Smooth muscle cell (in vitro differentiated cells): ENCODE data around the gene LRIG2. TPM values are rescaled to one million over a fixed set of nuclear protein-coding genes. Genes with fewer than 3 reads are reported as not detected.

Experiments
- DNase-seq: peaks from one replicate; lab custom pipeline; 2025; ENCODE audit not compliant: unreplicated experiment; lab: John Stamatoyannopoulos, UW
- H2AFZ ChIP-seq: fragments of 200-600 bp; sonication (generic); 2 replicates; pipeline ENCODE4 v1.6.0; 2016; ENCODE audit warnings: antibody characterized with exemption, low read depth, mild to moderate bottlenecking
- H3F3A ChIP-seq: fragments of 200-600 bp; sonication (generic); 2 replicates; pipeline ENCODE4 v1.6.0; 2017; ENCODE audit warnings: antibody characterized with exemption, low read depth
- H3K27ac ChIP-seq: fragments of 200-600 bp; sonication (generic); 2 replicates; pipeline ENCODE4 v1.5.1; 2016; ENCODE audit warnings: low read depth, mild to moderate bottlenecking
- H3K27me3 ChIP-seq: fragments of 200-600 bp; sonication (generic); 2 replicates; pipeline ENCODE4 v1.6.1; 2016; ENCODE audit warnings: low read depth, mild to moderate bottlenecking
- H3K36me3 ChIP-seq: fragments of 200-600 bp; sonication (generic); 2 replicates; pipeline ENCODE4 v1.5.1; 2016; ENCODE audit warnings: low read depth
- H3K4me1 ChIP-seq: fragments of 200-600 bp; sonication (generic); 2 replicates; pipeline ENCODE4 v1.5.1; 2016; ENCODE audit warnings: low read depth
- H3K4me2 ChIP-seq: fragments of 200-600 bp; sonication (generic); 2 replicates; pipeline ENCODE4 v1.6.0; 2016; ENCODE audit warnings: mild to moderate bottlenecking
- H3K4me3 ChIP-seq: fragments of 200-600 bp; sonication (generic); 2 replicates; pipeline ENCODE4 v1.5.1; 2016; ENCODE audit warnings: mild to moderate bottlenecking
- H3K79me2 ChIP-seq: fragments of 200-600 bp; sonication (generic); 2 replicates; pipeline ENCODE4 v1.6.0; 2016; ENCODE audit warnings: low read depth, mild to moderate bottlenecking
- H3K9ac ChIP-seq: fragments of 200-600 bp; sonication (generic); 2 replicates; pipeline ENCODE4 v1.6.0; 2016; ENCODE audit warnings: low read depth
- H3K9me3 ChIP-seq: fragments of 200-600 bp; sonication (generic); replicated peaks from 2 replicates; pipeline ENCODE4 v1.5.1; 2016; ENCODE audit warnings: low read depth
- H4K20me1 ChIP-seq: fragments of 200-600 bp; sonication (generic); 2 replicates; pipeline ENCODE4 v1.6.0; 2016; ENCODE audit warnings: low read depth
- CTCF ChIP-seq: fragments of 200-600 bp; sonication (generic); IDR thresholded peaks from 2 replicates; pipeline ENCODE4 v1.5.1; 2017; ENCODE audit warnings: borderline replicate concordance, mild to moderate bottlenecking, antibody characterized with exemption; ENCODE audit not compliant: insufficient read depth, poor library complexity, severe bottlenecking
- WGBS: methylation state at CpG from one replicate; pipeline ENCODE4 v1.1.7; 2016; ENCODE audit warnings: low lambda C conversion rate; 5-methylcytosine and 5-hydroxymethylcytosine counted together
- polyA plus RNA-seq: library from polyadenylated mRNA; unstranded; fragments of >200 nt; fragmentation: Nextera tagmentation; extraction: Ambion mirVana; gene quantifications from 2 replicates; pipeline ENCODE4 v1.2.1, GENCODE V29; 2016
- total RNA-seq: library from RNA; depleted of rRNA; stranded (reverse); fragments of >200 nt; gene quantifications from 2 replicates; pipeline ENCODE4 v1.2.3, GENCODE V29; 2014

LRIG2 gene
- total and polyA plus RNA-seq, 2 experiments from 2014 or later, result 4.2 to 10.6 TPM

- Histone ChIP-seq H3K9me3 (no peaks in the 10 kb centered on the region), H3K4me2 (no peak overlapping the region), H3F3A (no peaks in the 10 kb centered on the region), H3K4me1 (no peaks in the 10 kb centered on the region), H3K9ac (no peak overlapping the region), H3K27ac (no peak overlapping the region), H3K36me3 (no peaks in the 10 kb centered on the region), H3K27me3 (no peaks in the 10 kb centered on the region), H2AFZ (no peak overlapping the region), H3K79me2 (no peaks in the 10 kb centered on the region), H4K20me1 (no peaks in the 10 kb centered on the region), H3K4me3 (no peak overlapping the region)
- WGBS, result 91% methylated on average over 6 of the region's 6 CpGs
- DNase-seq, result no peak
- TF ChIP-seq CTCF, result no peak
Measured at GRCh38 chr1:113129529-113130185, 56.7 kb downstream of the LRIG2 start.

- H3K4me1 ChIP-seq, result no peaks in the 10 kb centered on the region
- H3K27ac ChIP-seq, result no peak overlapping the region
- H3K4me2 ChIP-seq, result no peak overlapping the region
- H3K9me3 ChIP-seq, result no peaks in the 10 kb centered on the region
- no peaks in the 10 kb centered on the region for H4K20me1 ChIP-seq
- H3K79me2 ChIP-seq, result no peaks in the 10 kb centered on the region
- H2AFZ ChIP-seq, result no peak overlapping the region
- H3K9ac ChIP-seq, result no peak overlapping the region
- TF ChIP-seq CTCF, result no peak
- no peaks in the 10 kb centered on the region for H3K36me3 ChIP-seq
- H3K4me3 ChIP-seq, result no peak overlapping the region
- no peaks in the 10 kb centered on the region for H3K27me3 ChIP-seq
- no peak for DNase-seq
- no peaks in the 10 kb centered on the region for H3F3A ChIP-seq
- 95% methylated on average over 4 of the region's 4 CpGs for WGBS
Measured at GRCh38 chr1:113133038-113133437, 60.0 kb downstream of the LRIG2 start.

GRCh38 chr1:113133759-113134158 lies 60.8 kb downstream of the LRIG2 start:
- no peak overlapping the region for H2AFZ ChIP-seq
- H3K9ac ChIP-seq, result no peak overlapping the region
- WGBS, result 97% methylated on average over 2 of the region's 2 CpGs
- no peak overlapping the region for H3K4me2 ChIP-seq
- no peak overlapping the region for H3K27ac ChIP-seq
- no peaks in the 10 kb centered on the region for H3K36me3 ChIP-seq
- H3K4me3 ChIP-seq, result no peak overlapping the region
- TF ChIP-seq CTCF, result no peak
- H3K79me2 ChIP-seq, result no peaks in the 10 kb centered on the region
- H3K9me3 ChIP-seq, result no peaks in the 10 kb centered on the region
- no peaks in the 10 kb centered on the region for H3K27me3 ChIP-seq
- no peak for DNase-seq
- H3K4me1 ChIP-seq, result no peaks in the 10 kb centered on the region
- H3F3A ChIP-seq, result no peaks in the 10 kb centered on the region
- H4K20me1 ChIP-seq, result no peaks in the 10 kb centered on the region

- no peak for TF ChIP-seq CTCF
- H4K20me1 ChIP-seq, result no peaks in the 10 kb centered on the region
- WGBS, result 69% methylated on average over 1 of the region's 1 CpG
- H3K4me1 ChIP-seq, result no peaks in the 10 kb centered on the region
- no peak overlapping the region for H3K4me2 ChIP-seq
- H3K27ac ChIP-seq, result no peak overlapping the region
- no peaks in the 10 kb centered on the region for H3K79me2 ChIP-seq
- H3K9me3 ChIP-seq, result no peaks in the 10 kb centered on the region
- no peak overlapping the region for H3K4me3 ChIP-seq
- no peaks in the 10 kb centered on the region for H3K27me3 ChIP-seq
- no peak overlapping the region for H3K9ac ChIP-seq
- no peak for DNase-seq
- no peak overlapping the region for H2AFZ ChIP-seq
- H3F3A ChIP-seq, result no peaks in the 10 kb centered on the region
- H3K36me3 ChIP-seq, result no peaks in the 10 kb centered on the region
Measured at GRCh38 chr1:113135460-113135859, 62.5 kb downstream of the LRIG2 start.
